Endothelial cell of umbilical vein (primary cell): ENCODE data around the gene ANGPTL5.
"Not testable (repeated sequence)": the region's sequence is repeated elsewhere in the genome, so short reads cannot be mapped to it uniquely, and the experiment has no call there.

Source experiments
- CTCF ChIP-seq, 2 donors: IDR thresholded peaks; 1 replicate in 1 of 2; 2 replicates in 1 of 2; pipeline ENCODE4 v1.5.1; 2011; ENCODE audit warnings: low read length in 2 of 2, mild to moderate bottlenecking in 2 of 2, moderate library complexity in 2 of 2, control low read depth in 1 of 2, inconsistent platforms in 1 of 2, low read depth in 1 of 2; ENCODE audit not compliant: insufficient read depth in 1 of 2; ENCODE audit errors: extremely low read depth in 1 of 2
- GATA2 ChIP-seq: IDR thresholded peaks from 2 replicates; pipeline ENCODE4 v1.7.0; 2011; ENCODE audit warnings: low read depth, mild to moderate bottlenecking, moderate library complexity, mixed read lengths, low read length; ENCODE audit not compliant: insufficient read length, insufficient read depth
- POLR2A ChIP-seq: IDR thresholded peaks from 2 replicates; pipeline ENCODE4 v1.6.1; 2012; ENCODE audit warnings: low read depth, mild to moderate bottlenecking, control low read depth, low read length
- POLR2AphosphoS5 ChIP-seq: IDR thresholded peaks from 2 replicates; pipeline ENCODE4 v1.6.1; 2012; ENCODE audit warnings: low read depth, mild to moderate bottlenecking, control low read depth, low read length, moderate library complexity; ENCODE audit not compliant: insufficient read depth

- not testable (repeated sequence) for TF ChIP-seq POLR2A; POLR2AphosphoS5; CTCF (IDR thresholded peaks at IDR 0.05; ENCODE audit: extremely low read depth in 1 of 2, insufficient read depth in 1 of 2, low read depth in 1 of 2, low read length in 2 of 2); GATA2
These were observed 64.1 kb downstream of the ANGPTL5 start for GRCh38 chr11:101852260-101852659.
